PFSK-1 (cell line): ENCODE results near the gene CACHD1.

Experiments used
- FOXP2 ChIP-seq: optimal IDR thresholded peaks from 2 replicates; pipeline ENCODE3; 2011; ENCODE audit warnings: borderline replicate concordance, control low read depth, inconsistent platforms; ENCODE audit not compliant: insufficient read depth; ENCODE audit errors: extremely low read length, extremely low read depth
- POLR2AphosphoS5 ChIP-seq: IDR thresholded peaks from 2 replicates; pipeline ENCODE4 v1.6.1; 2012; ENCODE audit warnings: low read depth, mild to moderate bottlenecking, control low read depth, low read length, moderate library complexity
- SIN3A ChIP-seq: IDR thresholded peaks from 2 replicates; pipeline ENCODE4 v1.6.1; 2012; ENCODE audit warnings: mild to moderate bottlenecking, low read length, moderate library complexity, borderline replicate concordance; ENCODE audit not compliant: insufficient read depth
- TAF1 ChIP-seq: IDR thresholded peaks from 2 replicates; pipeline ENCODE4 v1.6.1; 2012; ENCODE audit warnings: low read length, control low read depth, borderline replicate concordance; ENCODE audit not compliant: insufficient read depth
- TF ChIP-seq, protein P1 (sequence below), 2 experiments: IDR thresholded peaks; 2 replicates each; pipeline versions ENCODE4 v1.6.1 to v1.8.0; 2011 to 2012; ENCODE audit warnings: low read depth in 2 of 2, low read length in 2 of 2, control low read depth in 1 of 2, inconsistent platforms in 1 of 2, mild to moderate bottlenecking in 1 of 2, moderate library complexity in 1 of 2; ENCODE audit not compliant: insufficient read depth in 1 of 2

CACHD1 gene

GRCh38 chr1:64581135-64581842 is 111.4 kb downstream of the CACHD1 start:
- TF ChIP-seq POLR2AphosphoS5 (no peak), FOXP2 (no peak), SIN3A (no peak), TAF1 (no peak)
- TF ChIP-seq, protein P1, sequence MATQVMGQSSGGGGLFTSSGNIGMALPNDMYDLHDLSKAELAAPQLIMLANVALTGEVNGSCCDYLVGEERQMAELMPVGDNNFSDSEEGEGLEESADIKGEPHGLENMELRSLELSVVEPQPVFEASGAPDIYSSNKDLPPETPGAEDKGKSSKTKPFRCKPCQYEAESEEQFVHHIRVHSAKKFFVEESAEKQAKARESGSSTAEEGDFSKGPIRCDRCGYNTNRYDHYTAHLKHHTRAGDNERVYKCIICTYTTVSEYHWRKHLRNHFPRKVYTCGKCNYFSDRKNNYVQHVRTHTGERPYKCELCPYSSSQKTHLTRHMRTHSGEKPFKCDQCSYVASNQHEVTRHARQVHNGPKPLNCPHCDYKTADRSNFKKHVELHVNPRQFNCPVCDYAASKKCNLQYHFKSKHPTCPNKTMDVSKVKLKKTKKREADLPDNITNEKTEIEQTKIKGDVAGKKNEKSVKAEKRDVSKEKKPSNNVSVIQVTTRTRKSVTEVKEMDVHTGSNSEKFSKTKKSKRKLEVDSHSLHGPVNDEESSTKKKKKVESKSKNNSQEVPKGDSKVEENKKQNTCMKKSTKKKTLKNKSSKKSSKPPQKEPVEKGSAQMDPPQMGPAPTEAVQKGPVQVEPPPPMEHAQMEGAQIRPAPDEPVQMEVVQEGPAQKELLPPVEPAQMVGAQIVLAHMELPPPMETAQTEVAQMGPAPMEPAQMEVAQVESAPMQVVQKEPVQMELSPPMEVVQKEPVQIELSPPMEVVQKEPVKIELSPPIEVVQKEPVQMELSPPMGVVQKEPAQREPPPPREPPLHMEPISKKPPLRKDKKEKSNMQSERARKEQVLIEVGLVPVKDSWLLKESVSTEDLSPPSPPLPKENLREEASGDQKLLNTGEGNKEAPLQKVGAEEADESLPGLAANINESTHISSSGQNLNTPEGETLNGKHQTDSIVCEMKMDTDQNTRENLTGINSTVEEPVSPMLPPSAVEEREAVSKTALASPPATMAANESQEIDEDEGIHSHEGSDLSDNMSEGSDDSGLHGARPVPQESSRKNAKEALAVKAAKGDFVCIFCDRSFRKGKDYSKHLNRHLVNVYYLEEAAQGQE (IDR thresholded peaks at IDR 0.05; ENCODE audit: insufficient read depth in 1 of 2, low read depth in 2 of 2, low read length in 2 of 2) = no peak

GRCh38 chr1:64581843-64582185 is 111.9 kb downstream of the CACHD1 start:
- TF ChIP-seq, protein P1 (IDR thresholded peaks at IDR 0.05; ENCODE audit: insufficient read depth in 1 of 2, low read depth in 2 of 2, low read length in 2 of 2) = no peak
- TF ChIP-seq POLR2AphosphoS5 = no peak
- no peak for TF ChIP-seq TAF1
- TF ChIP-seq SIN3A = no peak

DNA sequence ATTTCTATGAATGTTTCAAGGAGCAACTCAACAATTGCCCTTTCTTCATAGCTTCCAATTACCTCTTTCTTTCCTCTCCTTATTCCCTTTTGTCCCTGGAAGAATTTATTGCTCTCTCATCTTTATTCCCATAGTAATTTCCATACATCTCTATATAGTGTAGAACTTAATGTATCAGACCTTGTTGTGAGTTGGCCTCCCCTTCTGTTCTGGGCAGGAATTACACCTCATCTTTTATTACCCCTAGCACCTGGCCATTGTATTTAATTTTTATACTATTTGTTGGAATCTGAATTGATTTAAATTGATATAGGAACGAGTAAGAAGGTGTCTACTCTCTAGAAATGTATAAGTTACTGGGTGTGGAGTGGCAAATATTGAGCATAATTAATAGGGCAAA is 114.5 kb downstream of the CACHD1 start:
- TF ChIP-seq, protein P1 (IDR thresholded peaks at IDR 0.05; ENCODE audit: insufficient read depth in 1 of 2, low read depth in 2 of 2, low read length in 2 of 2) = no peak
- no peak for TF ChIP-seq POLR2AphosphoS5

DNA sequence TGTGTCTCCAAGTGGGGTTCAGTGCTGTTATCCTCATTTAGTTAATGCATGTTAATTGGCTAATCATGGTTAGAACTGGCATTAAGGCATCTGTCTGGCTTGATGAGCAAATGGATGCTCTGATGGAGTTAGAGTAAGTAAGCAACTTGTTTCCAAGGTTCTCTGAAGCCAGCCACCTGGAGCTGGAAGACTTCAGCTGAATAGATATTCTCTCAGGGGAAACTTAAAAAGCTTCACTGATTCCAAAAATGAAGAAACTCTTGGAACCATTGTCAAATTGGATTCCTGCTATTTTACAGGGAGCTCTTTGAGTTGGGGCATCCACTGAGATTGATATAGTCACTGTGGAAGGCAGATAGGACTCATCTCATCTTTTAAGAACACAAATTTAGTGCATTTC is 118.9 kb downstream of the CACHD1 start:
- TF ChIP-seq POLR2AphosphoS5 (no peak), SIN3A (no peak), FOXP2 (no peak), TAF1 (no peak)
- TF ChIP-seq, protein P1 (IDR thresholded peaks at IDR 0.05; ENCODE audit: insufficient read depth in 1 of 2, low read depth in 2 of 2, low read length in 2 of 2) = no peak

- TF ChIP-seq, protein P1 (IDR thresholded peaks at IDR 0.05; ENCODE audit: insufficient read depth in 1 of 2, low read depth in 2 of 2, low read length in 2 of 2) = no peak
- no peak for TF ChIP-seq TAF1
- no peak for TF ChIP-seq FOXP2
- TF ChIP-seq SIN3A = no peak
- TF ChIP-seq POLR2AphosphoS5 = no peak
These were observed 120.4 kb downstream of the CACHD1 start for GRCh38 chr1:64590316-64590715.
